Measurements from ENCODE around the gene SNX32. TPM values are rescaled to one million over a fixed set of nuclear protein-coding genes. Genes with fewer than 3 reads are reported as not detected.
"Not testable (repeated sequence)": the region's sequence is repeated elsewhere in the genome, so short reads cannot be mapped to it uniquely, and the experiment has no call there.

SNX32 gene
- polyA plus RNA-seq, 2 of the 4 experiments (the other 2 are of a cell fraction) = 0.08 TPM; not detected in 1

DNA sequence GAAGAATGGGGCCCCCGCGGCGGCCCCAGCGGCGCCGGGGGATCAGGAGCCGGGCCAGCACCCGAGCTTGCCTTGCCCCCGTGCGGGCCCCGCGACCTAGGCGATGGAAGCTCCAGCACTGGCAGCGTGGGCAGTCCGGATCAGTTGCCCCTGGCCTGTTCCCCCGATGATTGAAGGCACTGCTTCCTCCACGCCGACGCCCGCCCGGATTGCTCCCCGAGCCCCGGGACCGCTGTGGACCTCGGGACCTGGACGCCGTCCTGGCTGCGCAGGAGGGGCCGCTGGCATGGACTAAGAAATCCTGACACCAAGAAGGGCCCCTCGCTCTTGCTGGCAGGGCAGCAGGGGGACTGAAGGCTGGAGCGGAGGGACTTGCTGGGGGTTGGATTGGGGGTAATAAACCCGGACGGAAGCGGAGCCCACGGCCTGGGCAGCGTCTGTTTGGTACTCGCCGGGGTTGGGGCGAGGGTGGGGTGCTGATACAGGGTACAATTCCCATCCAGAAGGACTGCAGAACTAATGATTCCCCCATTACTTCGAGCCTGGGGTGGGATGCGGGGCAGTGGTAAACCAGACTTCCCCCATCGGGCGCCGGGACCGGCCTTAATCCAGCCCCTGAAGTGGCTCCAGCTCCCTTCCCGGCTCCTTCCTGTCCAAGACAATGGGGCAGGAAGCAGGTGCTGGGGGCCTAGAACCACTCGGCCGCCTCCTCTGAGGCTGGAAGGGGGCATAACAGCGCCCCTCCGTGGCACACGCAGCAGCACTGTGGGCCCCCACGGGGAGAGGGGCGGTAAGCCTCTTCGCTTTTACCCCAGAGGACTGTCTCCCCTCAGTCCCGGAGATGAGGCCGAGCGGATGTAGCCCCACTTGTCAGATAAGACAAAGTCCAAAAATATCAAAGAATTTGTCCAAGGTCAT, 57.7 kb downstream of the SNX32 start (continued):
- TF ChIP-seq HDAC2 (IDR thresholded peaks at IDR 0.05) (no peak), MAZ (IDR thresholded peaks at IDR 0.05; ENCODE audit: borderline replicate concordance, low read depth, low read length) (no peak), PHF8 (IDR thresholded peaks at IDR 0.05; ENCODE audit: borderline replicate concordance, low read depth) (no peak), HEYL (CRISPR knock-in tag; IDR thresholded peaks at IDR 0.05) (no peak)

DNA sequence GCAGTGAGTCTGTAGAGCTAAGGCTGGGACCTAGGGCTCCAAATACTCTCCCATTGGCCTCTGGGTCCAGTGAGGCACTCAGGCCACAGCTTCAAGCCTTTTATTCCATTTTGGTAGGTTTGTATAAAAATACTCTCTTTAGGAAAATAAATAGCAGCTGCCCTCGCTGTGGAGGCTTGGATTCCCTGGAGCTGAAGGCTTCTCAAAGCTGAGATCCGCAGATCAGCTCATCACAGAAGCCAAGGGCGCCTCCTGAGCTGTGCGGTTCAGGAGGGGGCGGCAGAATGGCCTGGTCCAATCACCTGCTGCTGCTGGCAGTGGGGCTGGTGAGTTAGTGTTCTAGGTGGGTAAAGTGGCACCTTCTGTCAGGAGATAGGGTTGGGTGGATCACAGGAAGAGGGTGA, 58.4 kb downstream of the SNX32 start:
- H3K9me3 ChIP-seq; FAIRE-seq; H3K4me3 ChIP-seq; ATAC-seq; DNase-seq (ENCODE audit: low read depth in 1 of 2, low spot score in 1 of 2): not testable (repeated sequence)
- peak overlapping the region in 1 of 2 experiments; percentile 96; a peak in 3 of 6 replicates for H3K27ac ChIP-seq
- peak overlapping the region; percentile 97 for H3K4me2 ChIP-seq
- TF ChIP-seq PBX3 (IDR thresholded peaks at IDR 0.05) = 0 out of 2 replicates have a peak, but pooled peaks have one; percentile 44
- TF ChIP-seq POLR2AphosphoS2 (conservative IDR thresholded peaks at IDR 0.05; ENCODE audit: low read length) = peak; percentile 72
- ChIA-PET POLR2A (interaction anchor here (0.9 to 4.3 kb wide), 4 partner anchors 9 to 26 kb away, joined by 3 to 38 read pairs (median 14); partner anchors contain the start of gene FOSL1), CTCF (interaction anchor here (0.7 to 20.5 kb wide), 10 partner anchors 8 to 180 kb away, joined by 3 to 618 read pairs (median 9); partner anchors contain the start of genes C11orf68, DRAP1, FOSL1 and KAT5)
- 72% methylated on average over 5 of the region's 5 CpGs for WGBS (ENCODE audit: missing lambda C conversion rate)
- H3K4me1 ChIP-seq = peaks cover 58% of the 10 kb centered on the region

- no peak for ATAC-seq
- no peak for FAIRE-seq
- TF ChIP-seq RAD21 (conservative IDR thresholded peaks at IDR 0.05 in 1 of 2, IDR thresholded peaks at IDR 0.05 in 1 of 2) = no peak
- peak; percentile 47 for TF ChIP-seq POLR2AphosphoS2 (conservative IDR thresholded peaks at IDR 0.05; ENCODE audit: low read length)
- POLR2A ChIA-PET = interaction anchor here (3.0 to 3.2 kb wide), 2 partner anchors 9 to 23 kb away, joined by 15 to 38 read pairs; partner anchors contain the start of gene FOSL1
- H3K27ac ChIP-seq = peak overlapping the region in 1 of 2 experiments; percentile 96; a peak in 2 of 6 replicates
- H3K4me2 ChIP-seq = peak overlapping the region; percentile 97; the same call in 2 of the 3 replicates
- no peak for DNase-seq (ENCODE audit: low read depth in 1 of 2, low spot score in 1 of 2)
- 84% methylated on average over 10 of the region's 10 CpGs for WGBS (ENCODE audit: missing lambda C conversion rate)
- CTCF ChIA-PET = interaction anchor here (0.7 to 20.5 kb wide), 8 partner anchors 8 to 176 kb away, joined by 3 to 618 read pairs (median 9); partner anchors contain the start of genes C11orf68, DRAP1 and FOSL1
- no peaks in the 10 kb centered on the region for H3K9me3 ChIP-seq
- no peak overlapping the region for H3K4me3 ChIP-seq
- H3K4me1 ChIP-seq = peaks cover 60% of the 10 kb centered on the region
These were observed 59.0 kb downstream of the SNX32 start for GRCh38 chr11:65892661-65893317.

DNA sequence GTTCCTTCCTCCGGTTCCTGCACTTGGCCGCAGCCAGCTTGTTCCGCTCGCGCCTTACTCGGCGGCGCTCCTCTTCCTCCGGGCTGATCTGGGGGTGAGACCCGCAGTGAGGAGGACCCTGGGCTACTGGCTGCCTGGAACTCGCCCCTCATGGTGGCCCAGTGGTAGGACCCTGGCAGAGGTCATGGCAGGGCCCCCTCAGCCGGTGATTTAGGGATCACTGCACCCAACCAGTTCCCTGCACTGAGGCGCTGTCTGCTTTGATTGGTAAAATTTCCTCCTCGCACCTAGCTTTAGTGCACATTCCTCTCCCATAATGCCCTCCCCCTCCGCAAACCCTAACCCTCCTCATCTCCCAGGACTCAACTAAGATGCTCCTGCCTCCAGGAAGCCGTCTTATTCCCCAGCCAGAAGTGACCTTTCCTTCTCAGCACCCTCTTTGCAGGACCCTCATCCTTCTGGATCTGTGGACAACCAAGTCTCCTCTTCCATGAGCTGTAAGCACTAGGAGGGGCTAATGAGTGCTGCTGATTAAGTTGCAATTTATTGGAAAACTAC, 60.4 kb downstream of the SNX32 start:
- CTCF ChIA-PET = interaction anchor here (0.7 to 20.5 kb wide), 6 partner anchors 10 to 183 kb away, joined by 3 to 618 read pairs (median 6); partner anchors contain the start of genes C11orf68, DRAP1, FOSL1 and KAT5
- FAIRE-seq = no peak
- 93% methylated on average over 16 of the region's 16 CpGs for WGBS (ENCODE audit: missing lambda C conversion rate)
- peak; percentile 86; the same call in 1 of the 2 replicates for TF ChIP-seq HOXA7 (CRISPR knock-in tag; IDR thresholded peaks at IDR 0.05)
- no peak for TF ChIP-seq PBX3 (IDR thresholded peaks at IDR 0.05)
- peak; percentile 88 for TF ChIP-seq POLR2AphosphoS2 (conservative IDR thresholded peaks at IDR 0.05; ENCODE audit: low read length)
- no peak for TF ChIP-seq HOXB5 (CRISPR knock-in tag; IDR thresholded peaks at IDR 0.05)
- no peak for TF ChIP-seq NR3C1 (IDR thresholded peaks at IDR 0.05)
- TF ChIP-seq ZFP36 (IDR thresholded peaks at IDR 0.05; ENCODE audit: borderline replicate concordance, partially characterized antibody) = no peak
- TF ChIP-seq PHF8 (IDR thresholded peaks at IDR 0.05; ENCODE audit: borderline replicate concordance, low read depth) = no peak
- no peak for TF ChIP-seq RCOR1 (IDR thresholded peaks at IDR 0.05; ENCODE audit: low read depth, low read length)
- TF ChIP-seq SMC3 (IDR thresholded peaks at IDR 0.05) = no peak
- peak; percentile 91; the same call in 1 of the 2 replicates for TF ChIP-seq TFCP2L1 (CRISPR knock-in tag; IDR thresholded peaks at IDR 0.05)
- no peak for TF ChIP-seq ZSCAN20 (CRISPR knock-in tag; IDR thresholded peaks at IDR 0.05)
- TF ChIP-seq GATA3 (IDR thresholded peaks at IDR 0.05; ENCODE audit: borderline replicate concordance) = no peak
- no peak for TF ChIP-seq EHF (CRISPR knock-in tag; IDR thresholded peaks at IDR 0.05)
- no peak for TF ChIP-seq MAX (IDR thresholded peaks at IDR 0.05)
- no peak for TF ChIP-seq ZNF302 (CRISPR knock-in tag; IDR thresholded peaks at IDR 0.05)
- TF ChIP-seq POLR2A (IDR thresholded peaks at IDR 0.05; ENCODE audit: low read length) = no peak
- TF ChIP-seq, protein P1, sequence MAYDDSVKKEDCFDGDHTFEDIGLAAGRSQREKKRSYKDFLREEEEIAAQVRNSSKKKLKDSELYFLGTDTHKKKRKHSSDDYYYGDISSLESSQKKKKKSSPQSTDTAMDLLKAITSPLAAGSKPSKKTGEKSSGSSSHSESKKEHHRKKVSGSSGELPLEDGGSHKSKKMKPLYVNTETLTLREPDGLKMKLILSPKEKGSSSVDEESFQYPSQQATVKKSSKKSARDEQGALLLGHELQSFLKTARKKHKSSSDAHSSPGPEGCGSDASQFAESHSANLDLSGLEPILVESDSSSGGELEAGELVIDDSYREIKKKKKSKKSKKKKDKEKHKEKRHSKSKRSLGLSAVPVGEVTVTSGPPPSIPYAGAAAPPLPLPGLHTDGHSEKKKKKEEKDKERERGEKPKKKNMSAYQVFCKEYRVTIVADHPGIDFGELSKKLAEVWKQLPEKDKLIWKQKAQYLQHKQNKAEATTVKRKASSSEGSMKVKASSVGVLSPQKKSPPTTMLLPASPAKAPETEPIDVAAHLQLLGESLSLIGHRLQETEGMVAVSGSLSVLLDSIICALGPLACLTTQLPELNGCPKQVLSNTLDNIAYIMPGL (CRISPR knock-in tag; IDR thresholded peaks at IDR 0.05; ENCODE audit: borderline replicate concordance) = peak; percentile 65; the same call in 1 of the 2 replicates
- TF ChIP-seq CHD2 (IDR thresholded peaks at IDR 0.05; ENCODE audit: low read length, partially characterized antibody) = no peak
- no peak; the same call in 1 of the 2 replicates for TF ChIP-seq RARB (CRISPR knock-in tag; IDR thresholded peaks at IDR 0.05)

More for the DNA sequence above, 60.4 kb downstream of the SNX32 start:
- Histone ChIP-seq H3K27ac (peak overlapping the region in 1 of 2 experiments; percentile 50; a peak in 2 of 6 replicates), H3K4me3 (no peak overlapping the region), H3K4me2 (no peak overlapping the region), H3K9me3 (no peaks in the 10 kb centered on the region), H3K4me1 (peaks cover 65% of the 10 kb centered on the region)
- no peak for DNase-seq (ENCODE audit: low read depth in 1 of 2, low spot score in 1 of 2)
- POLR2A ChIA-PET = interaction anchor here (0.5 to 1.2 kb wide), 2 partner anchors 22 to 47 kb away, joined by 3 read pairs; no protein-coding TSS in a partner anchor
- ATAC-seq = no peak
